CD4-positive, alpha-beta T cell (primary cell): ENCODE measurements around the gene ZNF319. TPM values are rescaled to one million over a fixed set of nuclear protein-coding genes. Genes with fewer than 3 reads are reported as not detected.

Experiments used
- ATAC-seq: fragments of 200-7000 bp; cut with Tn5 transposase; one replicate; pipeline ENCODE4 v1.10.0; 2022; ENCODE audit warnings: mild to moderate bottlenecking; ENCODE audit not compliant: poor library complexity
- CTCF ChIA-PET: fragments of 350-600 bp; sonication (Branson Sonifier 250); formaldehyde crosslinking; loops from one replicate; lab custom pipeline; 2021; ENCODE audit warnings: antibody characterized with exemption, inconsistent platforms; lab: Charles Lee
- POLR2A ChIA-PET: fragments of 350-600 bp; sonication (Branson Sonifier 250); formaldehyde crosslinking; loops from one replicate; lab custom pipeline; 2021; ENCODE audit warnings: antibody characterized with exemption, inconsistent platforms; lab: Charles Lee
- DNase-seq, 14 experiments: peaks; one replicate each; pipeline ENCODE4 v3.0.0-alpha.2; 2013 to 2020; ENCODE audit warnings: mixed read lengths in 2 of 14
- H3K27ac ChIP-seq, 2 donors: one replicate each; pipeline versions ENCODE4 v1.5.1 to v1.7.0; 2013; ENCODE audit warnings: low read length in 2 of 2, low read depth in 1 of 2, mild to moderate bottlenecking in 1 of 2
- H3K27me3 ChIP-seq, 2 experiments: 1 replicate in 1 of 2; 2 replicates in 1 of 2; pipeline versions ENCODE4 v1.6.1 to v1.7.0; 2013; ENCODE audit warnings: low read length in 2 of 2, control low read depth in 1 of 2, mild to moderate bottlenecking in 1 of 2, moderate library complexity in 1 of 2; ENCODE audit not compliant: insufficient read depth in 2 of 2, control insufficient read depth in 1 of 2
- H3K36me3 ChIP-seq: one replicate; pipeline ENCODE4 v1.6.1; 2013; ENCODE audit warnings: low read length, control low read depth; ENCODE audit not compliant: insufficient read depth
- H3K4me1 ChIP-seq: one replicate; pipeline ENCODE4 v1.6.1; 2013; ENCODE audit warnings: low read length, control low read depth; ENCODE audit not compliant: insufficient read depth
- H3K4me3 ChIP-seq: one replicate; pipeline ENCODE4 v1.5.1; 2013; ENCODE audit warnings: mild to moderate bottlenecking, low read length, moderate library complexity
- H3K9me3 ChIP-seq, 2 experiments: 1 replicate in 1 of 2; 2 replicates in 1 of 2; pipeline versions ENCODE4 v1.6.1 to v1.7.0; 2013; ENCODE audit warnings: low read length in 2 of 2, mild to moderate bottlenecking in 2 of 2, control low read depth in 1 of 2, moderate library complexity in 1 of 2; ENCODE audit not compliant: control insufficient read depth in 1 of 2, insufficient read depth in 1 of 2
- H3K27ac Mint-ChIP-seq: one replicate; pipeline ENCODE4 v1.8.0; 2020; ENCODE audit warnings: mixed read lengths
- H3K27me3 Mint-ChIP-seq: one replicate; pipeline ENCODE4 v1.8.0; 2021; ENCODE audit warnings: mixed read lengths
- H3K36me3 Mint-ChIP-seq: one replicate; pipeline ENCODE4 v1.8.0; 2021; ENCODE audit warnings: low read depth, mixed read lengths
- H3K4me1 Mint-ChIP-seq: one replicate; pipeline ENCODE4 v1.8.0; 2021; ENCODE audit warnings: low read depth, mixed read lengths
- H3K4me3 Mint-ChIP-seq: one replicate; pipeline ENCODE4 v1.8.0; 2020; ENCODE audit warnings: mild to moderate bottlenecking, mixed read lengths
- H3K9me3 Mint-ChIP-seq: one replicate; pipeline ENCODE4 v1.8.0; 2020; ENCODE audit warnings: mixed read lengths
- CTCF ChIP-seq: fragments of 200-600 bp; IDR thresholded peaks from one replicate; pipeline ENCODE4 v1.8.0; 2022; ENCODE audit warnings: antibody characterized with exemption, mild to moderate bottlenecking
- intact Hi-C, 2 experiments: fragments of 100-400 bp; cut with DNase I in 1 of 2; cut with micrococcal nuclease in 1 of 2; formaldehyde crosslinking; loops; one replicate each; pipeline versions ENCODE4 v1.15.1 to v1.9.0; 2023 to 2025; cut with DNase I, micrococcal nuclease
- total RNA-seq, 174 experiments: library from RNA in 2 of 174; stranded (reverse) in 2 of 174; gene quantifications; one replicate each; pipeline ENCODE4 v1.2.3 and lab custom pipeline; 2021 to 2026

ZNF319 gene
- total RNA-seq, 2 experiments from 2014 or later: 11.4 to 12.9 TPM

GRCh38 chr16:57977418-57978069 lies 22.9 kb downstream of the ZNF319 start:
- Mint-ChIP-seq H3K4me1 (no peaks in the 10 kb centered on the region), H3K27ac (no peak overlapping the region), H3K27me3 (peaks cover 4% of the 10 kb centered on the region), H3K4me3 (no peak overlapping the region), H3K9me3 (no peaks in the 10 kb centered on the region), H3K36me3 (no peaks in the 10 kb centered on the region)
- intact Hi-C loops: no loop called here
- no peak for ATAC-seq
- Histone ChIP-seq H3K27me3 (no peaks in the 10 kb centered on the region), H3K9me3 (no peaks in the 10 kb centered on the region), H3K4me1 (no peaks in the 10 kb centered on the region), H3K36me3 (no peaks in the 10 kb centered on the region), H3K4me3 (no peak overlapping the region), H3K27ac (no peak overlapping the region)
- no peak for TF ChIP-seq CTCF
- POLR2A ChIA-PET: no interaction called here
- DNase-seq: no peak
- CTCF ChIA-PET: interaction anchor here (0.7 kb wide), 1 partner anchor 67 kb away, joined by 5 read pairs; no protein-coding TSS in a partner anchor

GRCh38 chr16:57976331-57976796 lies 24.1 kb downstream of the ZNF319 start:
- Histone ChIP-seq H3K27ac (no peak overlapping the region), H3K9me3 (no peaks in the 10 kb centered on the region), H3K36me3 (no peaks in the 10 kb centered on the region), H3K4me3 (no peak overlapping the region), H3K27me3 (no peaks in the 10 kb centered on the region), H3K4me1 (no peaks in the 10 kb centered on the region)
- no peak for TF ChIP-seq CTCF
- Mint-ChIP-seq H3K9me3 (no peaks in the 10 kb centered on the region), H3K4me3 (no peak overlapping the region), H3K27me3 (peaks cover 4% of the 10 kb centered on the region), H3K27ac (no peak overlapping the region), H3K36me3 (no peaks in the 10 kb centered on the region), H3K4me1 (no peaks in the 10 kb centered on the region)
- DNase-seq (no peak), ATAC-seq (no peak)
- intact Hi-C loops: no loop called here
- POLR2A ChIA-PET: no interaction called here
- CTCF ChIA-PET: no interaction called here

GRCh38 chr16:57972306-57972705 lies 28.2 kb downstream of the ZNF319 start:
- no peaks in the 10 kb centered on the region for H3K9me3 ChIP-seq
- Mint-ChIP-seq H3K9me3 (no peaks in the 10 kb centered on the region), H3K27me3 (peaks cover 4% of the 10 kb centered on the region), H3K36me3 (no peaks in the 10 kb centered on the region), H3K4me1 (no peaks in the 10 kb centered on the region), H3K27ac (no peak overlapping the region), H3K4me3 (no peak overlapping the region)
- H3K4me3 ChIP-seq: no peak overlapping the region
- ATAC-seq (no peak), DNase-seq (no peak)
- H3K27me3 ChIP-seq: no peaks in the 10 kb centered on the region
- no peak for TF ChIP-seq CTCF
- no peak overlapping the region for H3K27ac ChIP-seq
- H3K36me3 ChIP-seq: no peaks in the 10 kb centered on the region
- intact Hi-C loops: no loop called here
- ChIA-PET POLR2A (no interaction called here), CTCF (interaction anchor here (0.8 kb wide), 1 partner anchor 177 kb away, joined by 3 read pairs; no protein-coding TSS in a partner anchor)
- no peaks in the 10 kb centered on the region for H3K4me1 ChIP-seq
